Stomach smooth muscle (tissue), 2 donors: ENCODE measurements around the gene CCNC.

Experiments used
- H3K27ac ChIP-seq: one replicate; pipeline ENCODE4 v1.7.0; 2013; ENCODE audit warnings: mild to moderate bottlenecking, low read length, inconsistent platforms
- H3K27me3 ChIP-seq, 2 donors: one replicate each; pipeline ENCODE4 v1.7.0; 2013; ENCODE audit warnings: low read length in 2 of 2; ENCODE audit not compliant: insufficient read depth in 2 of 2, control insufficient read depth in 1 of 2
- H3K36me3 ChIP-seq, 2 donors: one replicate each; pipeline ENCODE4 v1.7.0; 2013; ENCODE audit warnings: low read length in 2 of 2; ENCODE audit not compliant: control insufficient read depth in 2 of 2, insufficient read depth in 2 of 2
- H3K4me1 ChIP-seq: one replicate; pipeline ENCODE4 v1.7.0; 2013; ENCODE audit warnings: low read length; ENCODE audit not compliant: control insufficient read depth, insufficient read depth
- H3K4me3 ChIP-seq, 2 donors: one replicate each; pipeline ENCODE4 v1.7.0; 2013; ENCODE audit warnings: low read length in 2 of 2
- H3K9ac ChIP-seq, 2 donors: one replicate each; pipeline ENCODE4 v1.7.0; 2013; ENCODE audit warnings: low read length in 2 of 2, mild to moderate bottlenecking in 1 of 2
- H3K9me3 ChIP-seq, 2 donors: one replicate each; pipeline ENCODE4 v1.7.0; 2013; ENCODE audit warnings: low read length in 2 of 2; ENCODE audit not compliant: control insufficient read depth in 2 of 2
- donor health status: healthy.
- donor health status: Pancreatic carcinoma.

The CCNC gene

GRCh38 chr6:99608059-99608885 lies 39.8 kb upstream of the CCNC start:
- Histone ChIP-seq H3K9ac (no peak overlapping the region), H3K4me1 (peaks cover 21% of the 10 kb centered on the region), H3K36me3 (no peaks in the 10 kb centered on the region), H3K27ac (no peak overlapping the region), H3K9me3 (no peaks in the 10 kb centered on the region), H3K27me3 (peaks cover 83 to 90% of the 10 kb centered on the region in 2 donors), H3K4me3 (no peak overlapping the region)

- no peaks in the 10 kb centered on the region for H3K9me3 ChIP-seq
- no peak overlapping the region for H3K9ac ChIP-seq
- no peaks in the 10 kb centered on the region for H3K36me3 ChIP-seq
- no peak overlapping the region for H3K27ac ChIP-seq
- peaks cover 82 to 90% of the 10 kb centered on the region in 2 donors for H3K27me3 ChIP-seq
- H3K4me3 ChIP-seq, result no peak overlapping the region
- peaks cover 22% of the 10 kb centered on the region for H3K4me1 ChIP-seq
These were observed 39.1 kb upstream of the CCNC start for GRCh38 chr6:99607416-99608036.

DNA sequence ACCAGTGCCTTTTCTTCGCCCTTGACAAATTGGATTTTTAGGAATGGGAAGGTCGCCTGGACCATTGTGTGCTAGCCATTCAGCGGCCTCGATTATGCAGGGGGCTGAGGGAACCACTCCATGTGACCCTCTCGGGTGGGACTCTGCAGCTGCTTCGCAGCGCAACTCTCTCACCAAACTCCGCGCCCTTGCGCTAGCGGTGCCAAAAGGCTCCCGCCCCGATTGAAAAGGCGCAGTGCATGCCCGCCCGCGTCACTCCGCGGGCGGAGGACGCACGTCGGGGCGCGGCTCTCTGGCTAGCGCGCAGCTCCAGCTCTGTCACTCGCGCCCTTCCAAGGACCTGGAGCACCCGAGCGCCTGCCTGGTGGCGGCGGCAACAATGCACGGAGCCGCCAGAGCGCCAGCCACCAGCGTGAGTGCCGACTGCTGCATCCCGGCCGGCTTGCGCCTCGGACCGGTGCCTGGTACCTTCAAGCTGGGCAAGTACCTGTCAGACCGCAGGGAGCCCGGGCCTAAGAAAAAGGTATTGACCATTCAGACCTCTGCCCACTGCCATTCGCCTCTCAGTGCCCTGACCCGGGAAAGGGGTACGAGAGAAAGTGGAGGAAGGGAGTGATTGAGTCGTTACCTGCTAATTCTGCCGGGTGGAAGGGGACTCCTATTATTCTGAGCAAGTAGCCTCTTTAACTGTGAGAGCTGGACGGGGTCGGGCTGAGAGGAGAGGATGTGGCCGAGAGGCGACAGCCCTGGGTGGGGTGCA lies 38.4 kb upstream of the CCNC start, which contains the start of gene PRDM13:
Gene PRDM13 (plus strand): TSS at position 178 of the 760 bp plus-strand sequence. CDS start 202 bp downstream, at position 380.
- no peak within 1 kb of the TSS for H3K27ac ChIP-seq
- H3K4me1 ChIP-seq, result peaks cover 24% of the 10 kb centered on the region

GRCh38 chr6:99605911-99606655 lies 37.6 kb upstream of the CCNC start:
- Histone ChIP-seq H3K9me3 (no peaks in the 10 kb centered on the region), H3K27ac (no peak overlapping the region), H3K4me3 (no peak overlapping the region), H3K36me3 (no peaks in the 10 kb centered on the region), H3K9ac (no peak overlapping the region), H3K27me3 (peaks cover 84 to 94% of the 10 kb centered on the region in 2 donors), H3K4me1 (peaks cover 24% of the 10 kb centered on the region)

More for the DNA sequence above, 38.4 kb upstream of the CCNC start, which contains the start of gene PRDM13:
- H3K36me3 ChIP-seq, result no peaks in the 10 kb centered on the region
- peaks cover 81 to 92% of the 10 kb centered on the region in 2 donors for H3K27me3 ChIP-seq
- H3K4me3 ChIP-seq, result no peak within 1 kb of the TSS
- no peaks in the 10 kb centered on the region for H3K9me3 ChIP-seq
- H3K9ac ChIP-seq, result no peak within 1 kb of the TSS

DNA sequence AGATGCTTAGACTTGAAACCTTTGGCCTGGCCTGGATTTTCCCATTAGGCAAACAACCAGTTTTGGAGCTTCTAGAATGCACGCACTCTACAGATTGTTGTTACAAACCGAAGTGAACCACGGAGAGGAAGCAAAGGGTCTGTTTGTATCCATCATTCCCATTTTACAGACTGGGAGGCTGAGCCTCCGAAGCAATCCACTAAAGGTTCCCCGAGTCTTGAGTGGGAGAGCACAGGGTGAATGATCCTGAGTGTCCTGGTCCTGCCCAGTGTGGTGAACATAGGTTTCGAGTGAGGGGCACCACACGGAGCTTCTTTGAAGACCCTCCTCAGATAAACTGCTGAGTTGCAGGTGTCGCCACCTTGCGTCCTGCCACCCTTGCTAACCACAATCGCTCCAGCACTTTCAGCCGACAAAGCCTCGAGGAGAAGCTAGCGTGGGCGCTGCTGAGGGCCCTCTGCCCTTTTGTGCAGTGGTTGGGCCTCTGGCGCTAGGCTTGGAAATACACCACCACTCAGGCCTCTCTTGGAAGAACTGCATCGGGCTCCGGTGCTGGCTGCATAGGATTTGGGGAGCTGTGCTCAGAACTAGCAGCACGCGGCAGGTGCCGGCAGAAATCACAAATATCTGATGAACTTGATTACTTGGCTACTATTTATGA lies 36.7 kb upstream of the CCNC start:
- H3K27me3 ChIP-seq, result peaks cover 77 to 93% of the 10 kb centered on the region in 2 donors
- H3K9me3 ChIP-seq, result no peaks in the 10 kb centered on the region
- H3K4me1 ChIP-seq, result peaks cover 24% of the 10 kb centered on the region
- no peak overlapping the region for H3K27ac ChIP-seq
- H3K9ac ChIP-seq, result no peak overlapping the region
- no peak overlapping the region for H3K4me3 ChIP-seq
- no peaks in the 10 kb centered on the region for H3K36me3 ChIP-seq

DNA sequence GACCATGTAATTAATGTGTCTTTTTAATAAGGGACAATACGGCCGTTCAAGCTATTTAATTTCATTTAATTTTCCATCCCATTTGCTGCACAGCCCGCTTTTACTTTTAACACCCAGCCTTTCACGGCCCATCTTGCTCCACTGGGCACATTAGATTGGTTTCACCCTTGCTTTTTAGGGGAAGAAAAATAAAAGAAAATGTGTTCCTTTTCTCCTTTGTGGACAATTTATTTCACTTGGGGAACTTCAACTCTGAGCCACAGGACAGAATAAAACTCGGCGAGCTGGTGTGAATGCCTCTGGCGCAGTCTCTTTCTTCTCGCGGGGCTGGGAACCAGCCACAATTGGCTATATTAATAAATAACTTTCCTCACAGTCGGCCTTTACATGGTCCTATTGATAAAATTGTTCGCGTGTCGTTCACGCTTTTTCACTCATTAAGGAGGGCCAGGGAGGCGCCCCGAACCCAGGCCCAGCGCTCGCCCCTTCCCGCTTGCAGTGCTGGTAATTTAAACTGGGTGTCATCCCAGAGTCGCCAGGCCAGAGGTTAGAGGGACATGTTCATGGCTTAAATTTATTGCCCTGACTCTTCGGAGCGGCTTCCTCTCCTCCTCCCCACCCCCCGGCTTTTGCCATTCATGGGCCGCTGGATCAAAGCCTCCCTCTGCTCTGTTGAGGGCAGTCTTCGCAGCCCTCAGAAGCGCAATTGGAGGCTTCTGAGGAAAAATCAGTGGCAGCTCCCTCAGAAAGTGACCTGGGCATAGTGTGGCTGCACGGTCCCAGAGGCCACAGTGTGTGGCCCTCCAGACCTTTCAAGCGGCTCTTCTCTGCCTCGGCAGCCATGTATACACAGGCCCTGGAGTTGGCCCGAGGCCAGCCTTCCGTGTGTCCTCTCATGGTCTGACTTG lies 36.0 kb upstream of the CCNC start:
- H3K36me3 ChIP-seq, result no peaks in the 10 kb centered on the region
- no peak overlapping the region for H3K27ac ChIP-seq
- H3K27me3 ChIP-seq, result peaks cover 70 to 90% of the 10 kb centered on the region in 2 donors
- no peaks in the 10 kb centered on the region for H3K9me3 ChIP-seq
- peaks cover 24% of the 10 kb centered on the region for H3K4me1 ChIP-seq
- H3K9ac ChIP-seq, result no peak overlapping the region
- H3K4me3 ChIP-seq, result peak overlapping the region in 1 of 2 donors; percentile 64

GRCh38 chr6:99603421-99604165 lies 35.1 kb upstream of the CCNC start:
- Histone ChIP-seq H3K36me3 (no peaks in the 10 kb centered on the region), H3K9me3 (no peaks in the 10 kb centered on the region), H3K27ac (no peak overlapping the region), H3K27me3 (peaks cover 63 to 89% of the 10 kb centered on the region in 2 donors), H3K9ac (no peak overlapping the region), H3K4me3 (peak overlapping the region in 1 of 2 donors; percentile 64), H3K4me1 (peaks cover 24% of the 10 kb centered on the region)

DNA sequence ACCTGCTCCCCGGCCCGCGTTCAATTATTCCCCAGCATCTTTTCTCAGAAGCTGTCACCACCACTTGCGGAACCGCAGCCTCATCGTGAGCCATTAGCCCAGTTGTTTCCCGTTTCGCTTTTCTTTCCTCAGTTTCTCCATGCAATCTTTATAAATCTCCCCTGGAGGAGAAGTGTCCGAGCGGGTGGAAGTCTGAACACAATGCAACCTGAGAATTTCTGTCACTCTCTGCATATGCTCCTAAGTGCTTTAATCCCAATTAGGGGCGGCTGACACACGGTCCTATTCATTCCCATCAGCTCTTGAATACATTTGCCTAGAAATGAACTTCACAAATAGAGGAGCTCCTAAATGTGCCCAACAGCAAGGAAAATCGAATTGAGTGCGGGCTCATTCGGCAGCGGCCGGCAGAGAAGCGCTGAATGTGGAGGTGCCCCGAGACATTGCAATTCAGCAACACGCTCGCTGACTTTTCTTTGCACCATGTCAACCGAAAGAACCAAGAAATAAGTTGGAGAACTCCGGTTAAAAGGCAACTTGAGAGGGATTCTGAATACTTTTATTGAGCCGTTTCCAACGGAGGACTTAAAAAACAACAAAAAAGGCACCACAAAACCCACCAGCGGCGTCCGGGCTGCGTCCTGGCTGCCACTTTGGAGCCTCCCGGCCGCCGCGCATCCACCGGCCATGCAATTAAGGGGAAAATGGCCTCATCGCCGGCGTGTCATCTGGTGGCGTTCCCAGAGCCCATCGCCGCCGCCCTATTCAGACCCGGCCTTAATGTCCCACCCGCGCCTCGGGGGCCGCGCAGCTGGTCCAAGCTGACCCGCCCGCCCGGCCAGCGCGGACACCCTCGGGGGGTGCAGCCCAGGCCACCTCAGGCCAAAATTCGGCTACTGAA lies 34.3 kb upstream of the CCNC start:
- Histone ChIP-seq H3K4me3 (peak overlapping the region in 1 of 2 donors; percentile 64), H3K9ac (no peak overlapping the region), H3K9me3 (no peaks in the 10 kb centered on the region), H3K36me3 (no peaks in the 10 kb centered on the region), H3K4me1 (peaks cover 19% of the 10 kb centered on the region), H3K27me3 (peaks cover 61 to 88% of the 10 kb centered on the region in 2 donors), H3K27ac (no peak overlapping the region)
